Measurements from ENCODE around the gene RHOG.

- TF ChIP-seq POLR2A (IDR thresholded peaks at IDR 0.05), result peak in 1 of 2 donors; percentile 40
- no peak for TF ChIP-seq CTCF (IDR thresholded peaks at IDR 0.05 in 4 of 5, conservative IDR thresholded peaks at IDR 0.05 in 1 of 5)
These were observed 15.2 kb upstream of the RHOG start for GRCh38 chr11:3855808-3856491.

Measured in gastrocnemius medialis (tissue), 4 donors.